HepG2 (cell line): ENCODE measurements around the gene AQP12A. TPM values are rescaled to one million over a fixed set of nuclear protein-coding genes. Genes with fewer than 3 reads are reported as not detected.
"Not testable (repeated sequence)": the region's sequence is repeated elsewhere in the genome, so short reads cannot be mapped to it uniquely, and the experiment has no call there.

Source experiments
- ATAC-seq: fragments of 200-7000 bp; cut with Tn5 transposase; 3 replicates; pipeline ENCODE4 v1.9.1; 2020; ENCODE audit warnings: mild to moderate bottlenecking, moderate library complexity
- BruUV-seq: library from RNA; stranded (reverse); fragments of 400-500 nt; replicated peaks from 2 replicates; lab custom pipeline; 2021; lab: Mats Ljungman, UMichigan
- CTCF ChIA-PET: fragments of 300-600 bp; formaldehyde crosslinking; extraction: SDS; loops from one replicate; lab custom pipeline; 2021; ENCODE audit warnings: low total read pairs, inconsistent platforms, low intra/inter-chr PET ratio; lab: Yijun Ruan, JAX
- POLR2A ChIA-PET: fragments of 350-600 bp; sonication (Branson Sonifier 250); formaldehyde crosslinking; loops from one replicate; lab custom pipeline; 2020; ENCODE audit warnings: antibody characterized with exemption, inconsistent platforms; lab: Yijun Ruan, JAX
- DNase-seq: peaks from one replicate; pipeline ENCODE4 v3.0.0-alpha.2; 2015; ENCODE audit warnings: low spot score
- FAIRE-seq: peaks from 3 replicates; lab custom pipeline; 2011; peaks lifted over from hg19 to GRCh38; lab: Jason Lieb, UNC
- H2AFZ ChIP-seq: one replicate; pipeline ENCODE4 v1.6.1; 2011; ENCODE audit warnings: low read length, inconsistent platforms
- H3K27ac ChIP-seq: fragments of 300-600 bp; 3 replicates; pipeline ENCODE4 v1.8.0; 2011; ENCODE audit warnings: mixed run types, mild to moderate bottlenecking, mixed read lengths, low read length, inconsistent platforms; ENCODE audit not compliant: insufficient read depth; ENCODE audit errors: extremely low read length
- H3K27me3 ChIP-seq, 2 experiments: fragments of 200-600 bp in 1 of 2; 2 replicates in 1 of 2; 3 replicates in 1 of 2; pipeline versions ENCODE4 v1.6.0 to v1.8.0; 2011; ENCODE audit warnings: low read length in 2 of 2, mild to moderate bottlenecking in 2 of 2, moderate library complexity in 2 of 2, inconsistent platforms in 1 of 2; ENCODE audit not compliant: insufficient read depth in 2 of 2, control insufficient read depth in 1 of 2
- H3K36me3 ChIP-seq, 2 experiments: fragments of 200-600 bp in 1 of 2; replicated peaks in 1 of 2; 2 replicates in 1 of 2; 3 replicates in 1 of 2; pipeline versions ENCODE4 v1.5.1 to v1.8.0; 2011; ENCODE audit warnings: low read length in 2 of 2, inconsistent platforms in 1 of 2; ENCODE audit not compliant: insufficient read depth in 2 of 2, control insufficient read depth in 1 of 2
- H3K4me1 ChIP-seq: 2 replicates; pipeline ENCODE4 v1.5.1; 2012; ENCODE audit warnings: low read length, inconsistent platforms; ENCODE audit not compliant: insufficient read depth
- H3K4me2 ChIP-seq: 2 replicates; pipeline ENCODE4 v1.6.0; 2011; ENCODE audit warnings: low read depth, low read length, inconsistent platforms
- H3K4me3 ChIP-seq, 3 experiments: fragments of 200-600 bp in 1 of 3; sonication (generic), shearing (Covaris generic) in 1 of 3; replicated peaks in 1 of 3; 2 replicates each; pipeline ENCODE4 v1.5.1; 2011 to 2016; ENCODE audit warnings: low read length in 3 of 3, inconsistent platforms in 2 of 3, low read depth in 2 of 3, mild to moderate bottlenecking in 2 of 3, control low read depth in 1 of 3, mixed read lengths in 1 of 3; ENCODE audit not compliant: insufficient read depth in 1 of 3
- H3K79me2 ChIP-seq: one replicate; pipeline ENCODE4 v1.6.1; 2011; ENCODE audit warnings: low read length, inconsistent platforms; ENCODE audit not compliant: insufficient read depth
- H3K9ac ChIP-seq: 2 replicates; pipeline ENCODE4 v1.6.0; 2011; ENCODE audit warnings: mild to moderate bottlenecking, low read depth, low read length, inconsistent platforms; ENCODE audit not compliant: insufficient read depth
- H3K9me3 ChIP-seq: 2 replicates; pipeline ENCODE4 v1.5.1; 2012; ENCODE audit warnings: mild to moderate bottlenecking, low read length
- H4K20me1 ChIP-seq: 2 replicates; pipeline ENCODE4 v1.6.0; 2011; ENCODE audit warnings: inconsistent platforms, mild to moderate bottlenecking, low read length, moderate library complexity; ENCODE audit not compliant: insufficient read depth
- CHCHD3 ChIP-seq: sonication (generic); formaldehyde crosslinking; IDR thresholded peaks from 2 replicates; pipeline ENCODE4 v1.8.0; 2022; ENCODE audit warnings: mild to moderate bottlenecking, missing genetic modification reagents, moderate library complexity
- HCFC1 ChIP-seq: fragments of 150-350 bp; IDR thresholded peaks from 2 replicates; pipeline ENCODE4 v1.6.1; 2014; ENCODE audit warnings: low read depth, low read length
- MBD4 ChIP-seq: IDR thresholded peaks from 2 replicates; pipeline ENCODE4 v1.6.1; 2012; ENCODE audit warnings: low read length, inconsistent platforms, borderline replicate concordance
- NBN ChIP-seq: fragments of 450-650 bp; conservative IDR thresholded peaks from 2 replicates; pipeline ENCODE4 v1.6.1; 2017
- NCOA2 ChIP-seq: sonication (generic); formaldehyde crosslinking; IDR thresholded peaks from 2 replicates; pipeline ENCODE4 v1.8.0; 2022; ENCODE audit warnings: inconsistent platforms
- PCBP1 ChIP-seq: fragments of 200-400 bp; formaldehyde crosslinking; IDR thresholded peaks from 2 replicates; pipeline ENCODE4 v1.6.1; 2017; ENCODE audit warnings: mild to moderate bottlenecking, low read depth, low read length, borderline replicate concordance
- RAD51 ChIP-seq: fragments of 450-650 bp; IDR thresholded peaks from 2 replicates; pipeline ENCODE4 v1.6.1; 2016; ENCODE audit warnings: borderline replicate concordance
- SMAD1 ChIP-seq: sonication (generic); formaldehyde crosslinking; IDR thresholded peaks from 2 replicates; pipeline ENCODE4 v1.4.0; 2020; ENCODE audit warnings: missing genetic modification reagents, low read depth, mild to moderate bottlenecking, borderline replicate concordance
- ZBTB14 ChIP-seq: sonication (generic); formaldehyde crosslinking; IDR thresholded peaks from 2 replicates; pipeline ENCODE4 v1.4.0; 2020; ENCODE audit warnings: missing genetic modification reagents
- ZBTB2 ChIP-seq: sonication (generic); formaldehyde crosslinking; IDR thresholded peaks from 2 replicates; pipeline ENCODE4 v1.8.0; 2022; ENCODE audit warnings: low read depth, missing genetic modification reagents
- ZBTB8A ChIP-seq: sonication (generic); formaldehyde crosslinking; IDR thresholded peaks from 2 replicates; pipeline ENCODE4 v1.4.0; 2020; ENCODE audit warnings: mild to moderate bottlenecking, low read depth, missing genetic modification reagents, borderline replicate concordance
- WGBS: methylation state at CpG from one replicate; pipeline ENCODE4 v1.1.6; 2017; ENCODE audit warnings: low lambda C conversion rate; 5-methylcytosine and 5-hydroxymethylcytosine counted together
- in situ Hi-C: cut with HindIII; loops from 2 replicates; pipeline ENCODE4 v1.10.0; 2017; ENCODE audit warnings: low pct_unique_long_range_greater_than_20kb; ENCODE audit not compliant: extremely low pct_ligation_motif_present
- intact Hi-C: fragments of 100-400 bp; cut with micrococcal nuclease; formaldehyde crosslinking; loops from one replicate; pipeline ENCODE4 v1.10.0; 2022; ENCODE audit not compliant: unreplicated experiment
- polyA plus RNA-seq, 8 experiments: library from polyadenylated mRNA; depleted of rRNA in 3 of 8; stranded (reverse) in 7 of 8; unstranded in 1 of 8; fragments of >200 nt; fragmentation: Illumina TruSeq in 4 of 8; extraction: Trizol in 4 of 8; gene quantifications; 2 replicates each; pipeline versions ENCODE4 v1.2.1 to v1.2.3, GENCODE V29; 2011 to 2016; ENCODE audit warnings: low read depth in 4 of 8, missing spikeins in 1 of 8, mixed read lengths in 1 of 8; ENCODE audit not compliant: insufficient read depth in 1 of 8
- total RNA-seq, 5 experiments: library from RNA; depleted of rRNA; stranded (reverse); fragments of >200 nt; fragmentation: Illumina TruSeq; extraction: Trizol; gene quantifications; 2 replicates each; pipeline ENCODE4 v1.2.3, GENCODE V29; 2016; ENCODE audit warnings: low read depth in 1 of 5

Gene AQP12A
- total and polyA plus RNA-seq, 2 of the 13 experiments (the other 11 are each of a cell fraction or from before 2014, with no cell fraction given) = not detected

- CTCF ChIA-PET, POLR2A ChIA-PET, BruUV-seq, in situ Hi-C loops, H3K27ac ChIP-seq, H3K4me2 ChIP-seq, H2AFZ ChIP-seq, H3K79me2 ChIP-seq, ATAC-seq, H3K36me3 ChIP-seq, H3K9me3 ChIP-seq, H3K4me1 ChIP-seq, FAIRE-seq, intact Hi-C loops, DNase-seq, H3K4me3 ChIP-seq, H4K20me1 ChIP-seq, H3K9ac ChIP-seq: not testable (repeated sequence)
- WGBS = 31% methylated on average over 7 of the region's 7 CpGs
- peaks cover 0 to 42% of the 10 kb centered on the region in 2 experiments; a peak in 3 of 5 replicates for H3K27me3 ChIP-seq
Measured at GRCh38 chr2:240659883-240660282, 31.8 kb upstream of the AQP12A start.

- DNase-seq (no peak), ATAC-seq (no peak), FAIRE-seq (no peak)
- no peaks in the 10 kb centered on the region for H4K20me1 ChIP-seq
- H3K27me3 ChIP-seq = peaks cover 0 to 17% of the 10 kb centered on the region in 2 experiments; a peak in 3 of 5 replicates
- H2AFZ ChIP-seq = no peak overlapping the region
- no peak for TF ChIP-seq RAD51
- no peak for TF ChIP-seq SMAD1
- TF ChIP-seq ZBTB2 = no peak
- no peak for TF ChIP-seq HCFC1
- no peak for TF ChIP-seq PCBP1
- no peak for TF ChIP-seq CHCHD3 (CRISPR knock-in tag)
- TF ChIP-seq NBN = no peak
- TF ChIP-seq MBD4 = no peak
- TF ChIP-seq NCOA2 (CRISPR knock-in tag) = no peak
- no peak for TF ChIP-seq ZBTB8A (CRISPR knock-in tag)
- no peak for TF ChIP-seq ZBTB14 (CRISPR knock-in tag)
- intact Hi-C loops = no loop called here
- no peak overlapping the region for H3K9ac ChIP-seq
- BruUV-seq = no TSS peak
- H3K4me1 ChIP-seq = no peaks in the 10 kb centered on the region
- no peaks in the 10 kb centered on the region for H3K79me2 ChIP-seq
- WGBS = 8% methylated on average over 3 of the region's 3 CpGs
- ChIA-PET CTCF (no interaction called here), POLR2A (no interaction called here)
- peaks cover 4% of the 10 kb centered on the region for H3K9me3 ChIP-seq
- no peak overlapping the region for H3K27ac ChIP-seq
- H3K36me3 ChIP-seq = no peaks in the 10 kb centered on the region
- no peak overlapping the region for H3K4me3 ChIP-seq
- no peak overlapping the region for H3K4me2 ChIP-seq
- in situ Hi-C loops = no loop called here
Measured at GRCh38 chr2:240662681-240663080, 29.0 kb upstream of the AQP12A start.
